GM13977 (cell line): ENCODE measurements around the gene SETBP1.

ENCODE experiments used
- DNase-seq: peaks from one replicate; pipeline ENCODE4 v3.0.0; 2012; ENCODE audit warnings: low spot score
- CTCF ChIP-seq: IDR thresholded peaks from 2 replicates; pipeline ENCODE4 v1.5.1; 2012; ENCODE audit warnings: mild to moderate bottlenecking, control low read depth; ENCODE audit not compliant: insufficient read depth; ENCODE audit errors: extremely low read depth, missing control alignments
- in situ Hi-C: fragments of 300-500 bp; cut with MboI; formaldehyde crosslinking; loops from one replicate; pipeline ENCODE4 v1.12.0; 2022; ENCODE audit warnings: low sequenced_read_pairs, low pct_unique_long_range_greater_than_20kb, mixed read lengths, inconsistent platforms; ENCODE audit not compliant: unreplicated experiment

Gene SETBP1

GRCh38 chr18:44897411-44897810 is 216.7 kb downstream of the SETBP1 start:
- TF ChIP-seq CTCF = no peak
- DNase-seq = no peak
- in situ Hi-C loops = loop anchor here (10.0 kb wide), 1 partner anchor 223 kb away; no protein-coding TSS in a partner anchor

GRCh38 chr18:44897816-44898215 is 217.1 kb downstream of the SETBP1 start:
- TF ChIP-seq CTCF = no peak
- in situ Hi-C loops = loop anchor here (10.0 kb wide), 1 partner anchor 223 kb away; no protein-coding TSS in a partner anchor
- no peak for DNase-seq

- in situ Hi-C loops = loop anchor here (10.0 kb wide), 1 partner anchor 224 kb away; no protein-coding TSS in a partner anchor
- TF ChIP-seq CTCF = no peak
- DNase-seq = no peak
These were observed 217.8 kb downstream of the SETBP1 start for GRCh38 chr18:44898498-44898897.

- no peak for DNase-seq
- in situ Hi-C loops = loop anchor here (10.0 kb wide), 1 partner anchor 225 kb away; no protein-coding TSS in a partner anchor
- TF ChIP-seq CTCF = no peak
These were observed 219.1 kb downstream of the SETBP1 start for GRCh38 chr18:44899832-44900231.

GRCh38 chr18:44900627-44901026 is 219.9 kb downstream of the SETBP1 start:
- in situ Hi-C loops = no loop called here
- DNase-seq = no peak
- no peak for TF ChIP-seq CTCF

GRCh38 chr18:44901283-44901682 is 220.6 kb downstream of the SETBP1 start:
- peak; percentile 21 for TF ChIP-seq CTCF
- DNase-seq = no peak
- in situ Hi-C loops = no loop called here

- TF ChIP-seq CTCF = no peak
- in situ Hi-C loops = no loop called here
These were observed 222.6 kb downstream of the SETBP1 start for GRCh38 chr18:44903327-44903726.

More at GRCh38 chr18:44903327-44903726, 222.6 kb downstream of the SETBP1 start:
- no peak for DNase-seq
